HT-29 (cell line): ENCODE results near the gene ZBTB1. TPM values are rescaled to one million over a fixed set of nuclear protein-coding genes. Genes with fewer than 3 reads are reported as not detected.
"Not testable (repeated sequence)": the region's sequence is repeated elsewhere in the genome, so short reads cannot be mapped to it uniquely, and the experiment has no call there.

Experiments
- DNase-seq: peaks from one replicate; pipeline ENCODE4 v3.0.0-alpha.2; 2015; ENCODE audit warnings: low spot score
- small RNA-seq: library from RNA; depleted of rRNA; stranded (forward); fragments of <200 nt; gene quantifications from one replicate; pipeline ENCODE3, GENCODE V24; 2014
- total RNA-seq: library from RNA; depleted of rRNA; stranded (reverse); fragments of >200 nt; shearing (Covaris generic); gene quantifications from 2 replicates; pipeline ENCODE4 v1.2.3, GENCODE V29; 2014; rRNA removed

The ZBTB1 gene
- total RNA-seq, 1 experiment from 2014 or later = 9.5 TPM

- no peak for DNase-seq
Observed at GRCh38 chr14:64566651-64567122, 62.1 kb downstream of the ZBTB1 start.

- peak; percentile 66 for DNase-seq
Observed at GRCh38 chr14:64569138-64569631, 64.6 kb downstream of the ZBTB1 start.

DNA sequence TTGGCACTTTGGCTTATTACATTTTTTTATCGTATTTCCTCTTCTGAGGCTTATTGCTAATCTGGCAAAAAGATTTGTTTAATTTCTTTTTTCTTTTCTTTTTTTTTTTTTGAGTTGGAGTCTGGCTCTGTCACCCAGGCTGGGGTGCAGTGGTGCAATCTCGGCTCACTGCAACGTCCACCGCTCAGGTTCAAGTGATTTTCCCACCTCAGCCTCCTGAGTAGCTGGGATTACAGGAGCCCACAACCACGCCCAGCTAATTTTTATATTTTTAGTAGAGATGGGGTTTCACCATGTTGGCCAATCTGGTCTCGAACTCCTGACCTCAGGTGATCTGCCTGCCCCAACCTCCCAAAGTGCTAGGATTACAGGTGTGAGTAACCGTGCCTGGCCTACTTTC is 65.1 kb downstream of the ZBTB1 start:
- DNase-seq = not testable (repeated sequence)

GRCh38 chr14:64572386-64573104 is 68.0 kb downstream of the ZBTB1 start:
- DNase-seq = no peak

DNA sequence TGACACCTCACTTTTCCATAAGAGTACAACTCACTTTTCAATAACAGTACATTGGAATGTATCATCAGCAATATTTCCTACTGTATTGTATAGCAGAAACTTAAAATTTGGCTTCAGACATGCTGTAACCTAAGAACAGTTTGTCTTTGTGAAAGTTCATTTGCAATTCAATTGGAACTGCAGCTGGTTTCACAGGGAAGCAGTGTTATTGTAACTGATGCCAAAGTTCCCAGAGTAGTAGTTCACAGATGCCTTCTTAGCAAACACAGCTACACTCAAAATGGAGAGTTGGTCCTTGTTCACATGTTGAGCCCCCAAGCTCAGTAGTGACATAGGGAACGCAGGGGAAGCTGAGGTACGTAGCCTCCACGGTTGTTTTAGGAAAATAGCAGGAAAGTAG is 68.5 kb downstream of the ZBTB1 start:
- no peak for DNase-seq

Small RNA genes lying within 50 kb of the gene (small RNA-seq; reads per million reads assigned to genes)
- gene AL049869.4 = not detected

Other genes with a start within 250 kb of the ZBTB1 start
- 0.03 TPM in 1 of 2 replicates, not detected in the other for gene ESR2, start 210.4 kb upstream of the ZBTB1 start, total RNA-seq
- gene MTHFD1, start 116.4 kb upstream of the ZBTB1 start, total RNA-seq = 38.5 and 46.8 TPM in 2 replicates
- 0.10 and 0.56 TPM in 2 replicates for gene AKAP5, start 39.3 kb upstream of the ZBTB1 start, total RNA-seq
- 3.8 and 4.9 TPM in 2 replicates for gene ZBTB25, start 932 bp upstream of the ZBTB1 start, total RNA-seq
- gene HSPA2, start 36.0 kb downstream of the ZBTB1 start, total RNA-seq = 2.2 and 4.1 TPM in 2 replicates
- 0.18 and 0.29 TPM in 2 replicates for gene PPP1R36, start 45.2 kb downstream of the ZBTB1 start, total RNA-seq
- gene PLEKHG3, start 199.7 kb downstream of the ZBTB1 start, total RNA-seq = 59.2 and 62.9 TPM in 2 replicates